Right atrium auricular region (tissue), 2 donors: ENCODE results near the gene SMAD1. TPM values are rescaled to one million over a fixed set of nuclear protein-coding genes. Genes with fewer than 3 reads are reported as not detected.

Source experiments
- DNase-seq: peaks from one replicate; pipeline ENCODE4 v3.0.0-alpha.2; 2019; ENCODE audit warnings: low spot score
- H3K27ac ChIP-seq, 2 donors: fragments of 200-600 bp; sonication (generic); 1 replicate in 1 of 2; 2 replicates in 1 of 2; pipeline ENCODE4 v1.5.1; 2016 to 2019
- H3K27me3 ChIP-seq, 2 donors: fragments of 200-600 bp; sonication (generic); one replicate each; pipeline versions ENCODE4 v1.5.1 to v1.6.0; 2017 to 2019
- H3K36me3 ChIP-seq: fragments of 200-600 bp; sonication (generic); one replicate; pipeline ENCODE4 v1.5.1; 2016
- H3K4me1 ChIP-seq, 2 donors: fragments of 200-600 bp; sonication (generic); one replicate each; pipeline versions ENCODE4 v1.5.1 to v1.6.0; 2017 to 2019
- H3K4me3 ChIP-seq, 2 donors: fragments of 200-600 bp; sonication (generic); 1 replicate in 1 of 2; 2 replicates in 1 of 2; pipeline ENCODE4 v1.5.1; 2017 to 2019; ENCODE audit warnings: mild to moderate bottlenecking in 1 of 2, moderate library complexity in 1 of 2
- H3K9me3 ChIP-seq, 2 donors: fragments of 200-600 bp; sonication (generic); one replicate each; pipeline ENCODE4 v1.5.1; 2019
- CTCF ChIP-seq, 2 donors: fragments of 200-600 bp; sonication (generic); IDR thresholded peaks; one replicate each; pipeline ENCODE4 v1.5.1; 2019; ENCODE audit warnings: antibody characterized with exemption in 2 of 2
- total RNA-seq, 2 donors: library from RNA; depleted of rRNA; stranded (reverse); fragments of >200 nt; gene quantifications; one replicate each; pipeline ENCODE4 v1.1.0, GENCODE V29; 2016

The SMAD1 gene
- total RNA-seq, 2 donors from 2014 or later, result 12.5 to 13.9 TPM

GRCh38 chr4:145501051-145501660 lies 19.5 kb downstream of the SMAD1 start:
- Histone ChIP-seq H3K36me3 (no peaks in the 10 kb centered on the region), H3K4me3 (no peak overlapping the region), H3K9me3 (no peaks in the 10 kb centered on the region), H3K27me3 (no peaks in the 10 kb centered on the region), H3K4me1 (peaks cover 0 to 36% of the 10 kb centered on the region in 2 donors), H3K27ac (peak overlapping the region in 1 of 2 donors; percentile 2)
- no peak for DNase-seq
- TF ChIP-seq CTCF (IDR thresholded peaks at IDR 0.05), result no peak

GRCh38 chr4:145502809-145503208 lies 21.2 kb downstream of the SMAD1 start:
- peak overlapping the region in 1 of 2 donors; percentile 15 for H3K27ac ChIP-seq

GRCh38 chr4:145503486-145504072 lies 21.9 kb downstream of the SMAD1 start:
- no peak overlapping the region for H3K4me3 ChIP-seq
- H3K9me3 ChIP-seq, result no peaks in the 10 kb centered on the region
- H3K27ac ChIP-seq, result peak overlapping the region in 1 of 2 donors; percentile 15
- DNase-seq, result no peak
- no peaks in the 10 kb centered on the region for H3K27me3 ChIP-seq
- no peaks in the 10 kb centered on the region for H3K36me3 ChIP-seq
- H3K4me1 ChIP-seq, result peaks cover 0 to 47% of the 10 kb centered on the region in 2 donors
- no peak for TF ChIP-seq CTCF (IDR thresholded peaks at IDR 0.05)

More at GRCh38 chr4:145502809-145503208, 21.2 kb downstream of the SMAD1 start:
- Histone ChIP-seq H3K4me1 (peaks cover 0 to 48% of the 10 kb centered on the region in 2 donors), H3K36me3 (no peaks in the 10 kb centered on the region), H3K9me3 (no peaks in the 10 kb centered on the region), H3K27me3 (no peaks in the 10 kb centered on the region), H3K4me3 (no peak overlapping the region)
- DNase-seq, result no peak
- no peak for TF ChIP-seq CTCF (IDR thresholded peaks at IDR 0.05)

- TF ChIP-seq CTCF (IDR thresholded peaks at IDR 0.05), result no peak
- no peak for DNase-seq
- Histone ChIP-seq H3K27ac (no peak overlapping the region), H3K4me1 (peaks cover 0 to 38% of the 10 kb centered on the region in 2 donors), H3K36me3 (no peaks in the 10 kb centered on the region), H3K27me3 (no peaks in the 10 kb centered on the region), H3K4me3 (no peak overlapping the region), H3K9me3 (no peaks in the 10 kb centered on the region)
These were observed 24.3 kb downstream of the SMAD1 start for GRCh38 chr4:145505995-145506394.

- no peak for DNase-seq
- no peaks in the 10 kb centered on the region for H3K27me3 ChIP-seq
- peaks cover 0 to 25% of the 10 kb centered on the region in 2 donors for H3K4me1 ChIP-seq
- H3K9me3 ChIP-seq, result peaks cover 0 to 14% of the 10 kb centered on the region in 2 donors
- H3K36me3 ChIP-seq, result no peaks in the 10 kb centered on the region
- no peak overlapping the region for H3K4me3 ChIP-seq
- H3K27ac ChIP-seq, result no peak overlapping the region
- TF ChIP-seq CTCF (IDR thresholded peaks at IDR 0.05), result no peak
These were observed 26.0 kb downstream of the SMAD1 start for GRCh38 chr4:145507636-145508035.
